Lung (tissue), 12 donors: ENCODE data around the gene SNRPD2. TPM values are rescaled to one million over a fixed set of nuclear protein-coding genes. Genes with fewer than 3 reads are reported as not detected.

Source experiments
- ATAC-seq: fragments of 200-7000 bp; cut with Tn5 transposase; one replicate; pipeline ENCODE4 v1.9.1; 2020; ENCODE audit warnings: moderate number of reproducible peaks; ENCODE audit not compliant: insufficient read depth, low FRiP score
- DNase-seq, 3 donors: peaks; one replicate each; pipeline ENCODE4 v3.0.0-alpha.2; 2013 to 2017
- H3K27ac ChIP-seq, 2 donors: one replicate each; pipeline ENCODE4 v1.5.1; 2013; ENCODE audit warnings: mild to moderate bottlenecking in 2 of 2, moderate library complexity in 2 of 2, control low read depth in 1 of 2, inconsistent platforms in 1 of 2, low read depth in 1 of 2, low read length in 1 of 2
- H3K27me3 ChIP-seq, 3 donors: one replicate each; pipeline ENCODE4 v1.5.1; 2013; ENCODE audit warnings: low read length in 2 of 3; ENCODE audit not compliant: control insufficient read depth in 3 of 3, insufficient read depth in 3 of 3
- H3K36me3 ChIP-seq, 4 donors: one replicate each; pipeline ENCODE4 v1.5.1; 2013; ENCODE audit warnings: low read length in 4 of 4, mild to moderate bottlenecking in 1 of 4, moderate library complexity in 1 of 4; ENCODE audit not compliant: control insufficient read depth in 4 of 4, insufficient read depth in 4 of 4
- H3K4me1 ChIP-seq, 5 donors: one replicate each; pipeline ENCODE4 v1.5.1; 2013; ENCODE audit warnings: low read length in 5 of 5, mild to moderate bottlenecking in 2 of 5, moderate library complexity in 1 of 5; ENCODE audit not compliant: control insufficient read depth in 5 of 5, insufficient read depth in 5 of 5
- H3K4me3 ChIP-seq: one replicate; pipeline ENCODE4 v1.5.1; 2013; ENCODE audit warnings: mild to moderate bottlenecking, control low read depth, moderate library complexity
- H3K9ac ChIP-seq, 2 donors: one replicate each; pipeline ENCODE4 v1.5.1; 2013; ENCODE audit warnings: low read length in 2 of 2, control low read depth in 1 of 2; ENCODE audit not compliant: insufficient read depth in 1 of 2
- H3K9me3 ChIP-seq, 4 donors: one replicate each; pipeline ENCODE4 v1.5.1; 2013; ENCODE audit warnings: low read length in 3 of 4, mild to moderate bottlenecking in 1 of 4, moderate library complexity in 1 of 4; ENCODE audit not compliant: control insufficient read depth in 4 of 4, insufficient read depth in 3 of 4
- WGBS, 2 donors: extraction: QIAGEN DNeasy Blood & Tissue Kit; methylation state at CpG; one replicate each; pipeline ENCODE4 v1.1.7; 2013; 5-methylcytosine and 5-hydroxymethylcytosine counted together
- polyA plus RNA-seq, 2 donors: library from polyadenylated mRNA; stranded (reverse); fragments of 200-250 nt; gene quantifications; one replicate each; pipeline ENCODE4 v1.2.1, GENCODE V29; 2013
- total RNA-seq, 2 donors: library from RNA; depleted of rRNA in 1 of 2; stranded (reverse); fragments of >200 nt in 1 of 2; gene quantifications; one replicate each; pipeline ENCODE4 v1.2.1, GENCODE V29; 2014 to 2021
- TF ChIP-seq, protein P1 (sequence below): IDR thresholded peaks from 2 replicates; pipeline ENCODE4 v1.5.1; 2012; ENCODE audit warnings: mild to moderate bottlenecking; ENCODE audit errors: control extremely low read depth, extremely low read depth
- donor health status: control.
- donor health status: control.
- donor health status: Bipolar disorder and iron deficiency.
- donor health status: healthy.
- donor health status: DM: yes; HTN: yes; CAD: no.

Gene SNRPD2
- total and polyA plus RNA-seq, 4 donors: 151 to 410 (median 337) TPM

DNA sequence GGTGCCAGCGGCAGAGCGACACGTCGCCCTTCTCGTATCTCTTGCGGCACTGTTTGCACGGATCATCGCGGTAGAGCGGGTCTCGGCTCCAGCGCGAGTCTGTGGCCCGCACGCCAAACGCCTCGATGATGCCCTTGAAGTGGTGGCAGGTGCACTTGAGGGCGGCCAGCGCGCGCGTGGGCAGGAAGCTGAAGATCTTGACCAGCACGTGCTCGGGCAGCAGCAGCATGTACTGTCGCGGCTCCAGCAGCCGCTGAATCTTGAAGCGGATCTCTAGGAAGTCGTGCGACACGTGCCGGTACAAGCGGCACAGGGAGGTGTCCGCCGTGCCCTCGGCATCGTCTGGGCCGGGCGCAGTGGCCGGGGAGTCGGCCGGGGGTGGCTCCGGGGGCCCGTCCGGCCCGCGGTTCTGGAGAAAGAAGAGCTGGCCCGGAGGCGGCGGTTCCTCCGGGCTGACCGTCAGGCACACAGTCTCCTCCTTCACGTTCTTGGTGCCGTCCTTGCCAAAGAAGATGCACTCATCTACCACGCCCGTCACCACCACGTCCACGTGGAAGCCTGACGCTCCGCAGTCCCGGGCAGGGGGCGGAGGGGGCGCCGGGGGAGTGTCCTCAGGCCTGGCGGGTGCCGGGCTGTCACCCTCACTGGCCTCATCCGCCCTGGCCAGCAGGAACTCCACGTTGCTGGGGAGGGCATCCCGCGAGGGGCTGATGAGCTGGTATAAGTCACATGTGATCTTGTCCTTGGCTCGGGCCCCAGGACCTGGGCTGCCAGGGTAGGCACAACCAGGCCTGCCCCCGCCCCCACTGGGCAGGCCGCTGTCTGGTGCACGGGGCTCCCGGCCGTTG, 20.3 kb upstream of the SNRPD2 start:
- Histone ChIP-seq H3K9me3 (no peaks in the 10 kb centered on the region), H3K27ac (no peak overlapping the region), H3K27me3 (no peaks in the 10 kb centered on the region), H3K36me3 (peaks cover 0 to 21% (median 4%) of the 10 kb centered on the region in 4 donors), H3K9ac (no peak overlapping the region), H3K4me3 (no peak overlapping the region), H3K4me1 (peaks cover 0 to 7% (median 4%) of the 10 kb centered on the region in 5 donors)
- ATAC-seq (no peak), DNase-seq (no peak)
- 95% methylated on average over 75 to 76 of the region's 76 CpGs for WGBS, 2 donors
- TF ChIP-seq, protein P1, sequence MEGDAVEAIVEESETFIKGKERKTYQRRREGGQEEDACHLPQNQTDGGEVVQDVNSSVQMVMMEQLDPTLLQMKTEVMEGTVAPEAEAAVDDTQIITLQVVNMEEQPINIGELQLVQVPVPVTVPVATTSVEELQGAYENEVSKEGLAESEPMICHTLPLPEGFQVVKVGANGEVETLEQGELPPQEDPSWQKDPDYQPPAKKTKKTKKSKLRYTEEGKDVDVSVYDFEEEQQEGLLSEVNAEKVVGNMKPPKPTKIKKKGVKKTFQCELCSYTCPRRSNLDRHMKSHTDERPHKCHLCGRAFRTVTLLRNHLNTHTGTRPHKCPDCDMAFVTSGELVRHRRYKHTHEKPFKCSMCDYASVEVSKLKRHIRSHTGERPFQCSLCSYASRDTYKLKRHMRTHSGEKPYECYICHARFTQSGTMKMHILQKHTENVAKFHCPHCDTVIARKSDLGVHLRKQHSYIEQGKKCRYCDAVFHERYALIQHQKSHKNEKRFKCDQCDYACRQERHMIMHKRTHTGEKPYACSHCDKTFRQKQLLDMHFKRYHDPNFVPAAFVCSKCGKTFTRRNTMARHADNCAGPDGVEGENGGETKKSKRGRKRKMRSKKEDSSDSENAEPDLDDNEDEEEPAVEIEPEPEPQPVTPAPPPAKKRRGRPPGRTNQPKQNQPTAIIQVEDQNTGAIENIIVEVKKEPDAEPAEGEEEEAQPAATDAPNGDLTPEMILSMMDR: no peak

DNA sequence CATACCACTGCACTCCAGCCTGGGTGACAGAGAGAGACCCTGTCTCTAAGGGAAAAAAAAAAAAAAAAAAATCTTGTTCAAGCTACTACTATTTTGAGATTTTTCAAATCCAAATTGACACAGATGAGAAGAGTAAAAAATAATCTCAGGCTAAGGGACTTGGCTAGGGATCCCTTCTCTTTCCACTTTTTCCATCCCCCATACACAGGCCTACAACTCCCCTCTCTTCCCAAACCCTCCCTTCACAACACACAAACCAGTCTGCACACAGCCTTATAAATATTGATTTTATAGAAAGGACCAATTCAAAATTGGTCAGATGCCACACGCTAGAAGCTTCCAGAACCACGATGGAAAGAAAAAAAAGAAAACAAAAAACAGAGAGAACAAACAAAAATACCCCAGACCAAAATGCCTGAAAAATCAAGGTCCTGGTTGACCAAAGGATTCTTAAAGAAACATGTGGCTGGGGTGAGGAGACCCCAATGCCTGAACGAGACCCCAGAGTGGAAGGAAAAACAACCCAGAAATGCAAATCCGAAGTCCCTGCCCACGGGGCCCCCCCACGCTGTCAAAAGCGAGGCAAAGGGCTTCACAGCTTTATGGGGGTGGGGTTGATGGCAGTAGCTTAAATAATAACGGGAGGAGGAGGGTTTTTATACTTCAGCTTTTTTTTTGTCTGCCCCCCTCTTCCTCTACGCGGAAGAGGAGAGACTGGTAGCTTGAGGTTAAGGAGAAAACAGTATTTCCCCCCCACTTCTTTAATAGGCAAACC, 18.8 kb upstream of the SNRPD2 start:
- Histone ChIP-seq H3K27me3 (no peaks in the 10 kb centered on the region), H3K9me3 (no peaks in the 10 kb centered on the region), H3K36me3 (peaks cover 0 to 21% (median 2%) of the 10 kb centered on the region in 4 donors), H3K27ac (no peak overlapping the region), H3K4me1 (peaks cover 0 to 1% (median 0%) of the 10 kb centered on the region in 5 donors), H3K4me3 (no peak overlapping the region), H3K9ac (no peak overlapping the region)
- DNase-seq: no peak
- ATAC-seq: no peak
- WGBS, 2 donors: 76 to 80% methylated on average over 10 of the region's 10 CpGs
- TF ChIP-seq, protein P1: no peak

DNA sequence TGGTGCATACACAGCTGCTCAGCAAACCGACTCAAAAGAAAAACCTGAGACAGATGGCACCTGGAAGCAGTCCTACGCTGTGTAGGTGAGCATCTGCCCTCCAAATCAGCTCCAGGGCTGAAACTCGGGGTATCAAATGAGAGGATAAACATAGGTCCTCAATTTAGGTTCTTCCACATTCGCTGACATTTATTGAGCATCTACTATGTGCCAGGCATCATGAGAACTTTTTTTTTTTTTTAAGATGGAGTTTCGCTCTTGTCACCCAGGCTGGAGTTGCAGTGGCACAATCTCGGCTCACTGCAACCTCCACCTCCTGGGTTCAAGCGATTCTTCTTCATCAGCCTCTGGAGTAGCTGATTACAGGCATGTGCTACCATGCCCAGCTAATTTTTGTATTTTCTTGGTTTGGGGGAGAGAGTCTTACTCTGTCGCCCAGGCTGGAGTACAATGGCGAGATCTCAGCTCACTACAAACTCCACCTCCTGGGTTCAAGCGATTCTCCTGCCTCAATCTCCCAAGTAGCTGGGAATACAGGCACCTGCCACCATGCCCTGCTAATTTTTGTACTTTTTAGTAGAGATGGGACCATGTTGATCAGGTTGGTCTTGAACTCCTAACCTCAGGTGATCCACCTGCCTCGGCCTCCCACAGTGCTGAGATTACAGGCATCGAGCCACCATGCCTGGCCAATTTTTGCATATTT, 14.1 kb upstream of the SNRPD2 start:
- Histone ChIP-seq H3K9me3 (peaks cover 0 to 2% (median 0%) of the 10 kb centered on the region in 4 donors), H3K4me3 (no peak overlapping the region), H3K36me3 (peaks cover 0 to 18% (median 6%) of the 10 kb centered on the region in 4 donors), H3K27me3 (no peaks in the 10 kb centered on the region), H3K4me1 (no peaks in the 10 kb centered on the region), H3K9ac (no peak overlapping the region), H3K27ac (no peak overlapping the region)
- DNase-seq (no peak), ATAC-seq (no peak)
- TF ChIP-seq, protein P1: no peak
- 92 to 96% methylated on average over 12 of the region's 12 CpGs for WGBS, 2 donors
